Omental fat pad (tissue), 4 donors: Measurements from ENCODE around the gene PPP3CA. TPM values are rescaled to one million over a fixed set of nuclear protein-coding genes. Genes with fewer than 3 reads are reported as not detected.

Source experiments
- ATAC-seq: fragments of 150-250 bp; one replicate; pipeline ENCODE4 v1.9.1; 2016; ENCODE audit warnings: mild to moderate bottlenecking, moderate library complexity; ENCODE audit not compliant: low FRiP score
- DNase-seq: peaks from one replicate; pipeline ENCODE4 v3.0.0-alpha.2; 2019; ENCODE audit warnings: low spot score
- total RNA-seq, 4 donors: library from RNA; depleted of rRNA; stranded (reverse); fragments of >200 nt; gene quantifications; one replicate each; pipeline ENCODE4 v1.1.0, GENCODE V29; 2016
- TF ChIP-seq, protein P1 (sequence below), 3 donors: fragments of 450-650 bp; IDR thresholded peaks; one replicate each; pipeline ENCODE4 v1.5.1; 2016 to 2017; ENCODE audit warnings: antibody characterized with exemption in 3 of 3, mild to moderate bottlenecking in 3 of 3, moderate library complexity in 2 of 3

PPP3CA gene
- total RNA-seq, 4 donors from 2014 or later: 29.8 to 56.6 (median 35.3) TPM

DNA sequence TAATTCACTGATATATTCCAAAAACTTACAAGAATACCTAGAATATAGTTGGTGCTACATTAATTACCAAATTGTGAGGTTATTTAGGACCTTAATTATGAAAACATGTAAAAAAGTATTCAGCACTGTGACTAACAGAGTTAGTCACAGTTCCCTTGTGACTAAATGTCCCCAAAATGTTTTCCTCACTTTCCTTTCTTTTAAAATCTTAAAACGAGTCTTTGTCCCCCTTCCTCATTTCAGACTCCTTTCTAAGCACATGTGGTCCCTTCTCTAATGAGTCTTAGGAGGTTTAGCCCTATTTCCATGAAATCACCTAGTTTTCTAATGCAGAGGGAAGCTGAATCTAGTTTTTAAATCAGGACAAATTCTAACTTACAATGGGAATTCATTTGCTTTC lies 175.0 kb downstream of the PPP3CA start:
- TF ChIP-seq, protein P1, sequence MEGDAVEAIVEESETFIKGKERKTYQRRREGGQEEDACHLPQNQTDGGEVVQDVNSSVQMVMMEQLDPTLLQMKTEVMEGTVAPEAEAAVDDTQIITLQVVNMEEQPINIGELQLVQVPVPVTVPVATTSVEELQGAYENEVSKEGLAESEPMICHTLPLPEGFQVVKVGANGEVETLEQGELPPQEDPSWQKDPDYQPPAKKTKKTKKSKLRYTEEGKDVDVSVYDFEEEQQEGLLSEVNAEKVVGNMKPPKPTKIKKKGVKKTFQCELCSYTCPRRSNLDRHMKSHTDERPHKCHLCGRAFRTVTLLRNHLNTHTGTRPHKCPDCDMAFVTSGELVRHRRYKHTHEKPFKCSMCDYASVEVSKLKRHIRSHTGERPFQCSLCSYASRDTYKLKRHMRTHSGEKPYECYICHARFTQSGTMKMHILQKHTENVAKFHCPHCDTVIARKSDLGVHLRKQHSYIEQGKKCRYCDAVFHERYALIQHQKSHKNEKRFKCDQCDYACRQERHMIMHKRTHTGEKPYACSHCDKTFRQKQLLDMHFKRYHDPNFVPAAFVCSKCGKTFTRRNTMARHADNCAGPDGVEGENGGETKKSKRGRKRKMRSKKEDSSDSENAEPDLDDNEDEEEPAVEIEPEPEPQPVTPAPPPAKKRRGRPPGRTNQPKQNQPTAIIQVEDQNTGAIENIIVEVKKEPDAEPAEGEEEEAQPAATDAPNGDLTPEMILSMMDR (IDR thresholded peaks at IDR 0.05): no peak
- DNase-seq (no peak), ATAC-seq (no peak)

DNA sequence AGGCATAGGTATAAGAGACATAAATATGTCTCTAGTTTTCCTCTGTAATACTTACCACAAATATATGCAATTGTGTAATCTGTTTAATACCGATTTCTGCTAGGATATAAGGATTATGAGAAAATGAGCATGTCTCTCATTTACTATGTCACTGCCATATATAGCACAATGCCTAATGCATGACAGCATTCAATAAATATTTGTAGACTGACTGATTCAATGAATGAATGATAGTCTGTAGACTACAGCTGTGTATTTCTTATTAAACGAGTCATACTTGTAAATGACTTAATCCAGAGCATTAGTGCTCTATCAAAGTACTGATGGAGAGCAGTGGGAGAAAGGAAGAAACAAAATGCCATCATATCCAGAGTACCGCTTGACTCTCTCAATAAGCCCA lies 175.6 kb downstream of the PPP3CA start:
- TF ChIP-seq, protein P1 (IDR thresholded peaks at IDR 0.05): no peak
- ATAC-seq (no peak), DNase-seq (no peak)

DNA sequence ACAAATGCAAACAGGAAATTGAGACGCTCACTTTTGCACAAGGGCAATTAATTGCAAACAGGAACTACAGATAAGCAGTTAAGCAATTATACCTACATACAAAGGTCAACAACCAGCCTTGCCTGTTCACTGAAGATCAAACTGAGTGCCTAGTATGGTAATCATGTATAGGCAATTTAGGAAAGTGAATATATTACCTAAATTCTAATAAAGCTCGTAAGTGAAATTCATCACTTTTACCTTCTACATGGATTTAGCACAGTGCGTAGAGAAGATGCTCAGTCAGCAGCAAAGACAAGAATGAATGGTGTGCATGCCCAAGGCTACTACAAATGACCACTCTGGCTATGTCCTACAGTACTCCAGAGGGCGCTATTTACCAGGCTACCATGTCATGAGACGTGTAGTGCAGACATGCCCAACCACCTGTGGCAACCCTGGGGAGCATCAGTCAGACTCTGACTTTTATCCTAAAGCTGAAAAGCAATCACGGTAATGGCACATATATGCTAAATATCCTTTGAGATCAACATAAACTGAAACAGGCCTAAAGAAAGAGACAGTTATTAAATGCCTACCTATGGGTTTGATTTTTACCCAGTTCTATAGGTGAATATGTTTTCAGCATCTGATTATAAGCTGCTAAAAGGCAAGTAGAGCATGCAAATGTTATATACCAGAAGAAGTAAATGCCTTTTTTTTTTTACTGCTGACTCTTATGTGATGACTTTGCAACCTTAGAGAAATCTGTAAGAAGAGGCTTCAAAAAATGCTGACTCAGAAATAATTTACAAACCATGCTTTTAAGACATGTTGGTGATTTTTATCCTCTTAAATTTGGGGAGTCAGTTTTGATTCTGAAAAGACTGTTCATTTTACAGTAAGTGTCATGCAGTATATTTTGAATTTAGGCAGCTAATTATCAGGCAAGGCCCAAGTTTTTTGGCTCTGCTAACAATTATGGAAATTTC lies 178.0 kb downstream of the PPP3CA start:
- ATAC-seq: no peak
- no peak for DNase-seq
- TF ChIP-seq, protein P1 (IDR thresholded peaks at IDR 0.05): no peak

DNA sequence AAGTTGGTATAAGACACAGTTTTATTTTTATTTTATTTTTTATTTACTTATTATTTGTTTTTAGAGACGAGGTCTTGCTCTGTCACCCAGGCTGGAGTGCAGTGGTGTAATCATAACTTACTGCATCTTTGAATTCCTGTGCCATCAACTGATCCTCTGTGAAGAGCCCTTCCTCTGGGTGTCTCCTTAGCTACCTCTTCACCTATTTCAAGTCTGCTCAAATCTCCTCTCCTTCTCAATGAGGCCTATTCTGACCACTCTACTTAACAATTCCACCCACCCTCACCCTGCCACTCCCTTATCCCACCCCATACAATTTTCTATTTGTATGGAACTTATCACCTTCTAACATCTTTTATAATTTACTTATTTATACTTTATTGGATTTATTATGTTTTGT lies 183.4 kb downstream of the PPP3CA start:
- TF ChIP-seq, protein P1 (IDR thresholded peaks at IDR 0.05): no peak
- no peak for DNase-seq
- no peak for ATAC-seq

DNA sequence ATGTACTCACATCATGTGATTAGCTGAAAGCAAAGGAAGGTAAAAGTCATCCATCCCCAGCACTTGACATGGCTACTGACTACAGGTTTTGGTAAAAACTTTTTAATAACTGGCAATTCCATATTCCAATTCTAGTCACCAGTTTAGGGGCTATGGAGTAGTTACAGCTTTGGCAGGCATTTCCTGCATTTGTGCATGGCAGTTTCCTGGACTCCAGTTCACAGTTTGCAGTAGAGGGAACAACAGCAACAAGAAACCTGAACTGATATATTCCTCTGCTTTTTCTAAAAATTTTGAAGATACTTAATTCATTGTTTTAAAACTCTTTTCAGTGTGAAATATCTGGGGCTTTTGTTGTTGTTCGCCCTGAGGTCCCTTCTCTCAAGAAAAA lies 184.3 kb downstream of the PPP3CA start:
- no peak for DNase-seq
- ATAC-seq: no peak
- TF ChIP-seq, protein P1 (IDR thresholded peaks at IDR 0.05): no peak

DNA sequence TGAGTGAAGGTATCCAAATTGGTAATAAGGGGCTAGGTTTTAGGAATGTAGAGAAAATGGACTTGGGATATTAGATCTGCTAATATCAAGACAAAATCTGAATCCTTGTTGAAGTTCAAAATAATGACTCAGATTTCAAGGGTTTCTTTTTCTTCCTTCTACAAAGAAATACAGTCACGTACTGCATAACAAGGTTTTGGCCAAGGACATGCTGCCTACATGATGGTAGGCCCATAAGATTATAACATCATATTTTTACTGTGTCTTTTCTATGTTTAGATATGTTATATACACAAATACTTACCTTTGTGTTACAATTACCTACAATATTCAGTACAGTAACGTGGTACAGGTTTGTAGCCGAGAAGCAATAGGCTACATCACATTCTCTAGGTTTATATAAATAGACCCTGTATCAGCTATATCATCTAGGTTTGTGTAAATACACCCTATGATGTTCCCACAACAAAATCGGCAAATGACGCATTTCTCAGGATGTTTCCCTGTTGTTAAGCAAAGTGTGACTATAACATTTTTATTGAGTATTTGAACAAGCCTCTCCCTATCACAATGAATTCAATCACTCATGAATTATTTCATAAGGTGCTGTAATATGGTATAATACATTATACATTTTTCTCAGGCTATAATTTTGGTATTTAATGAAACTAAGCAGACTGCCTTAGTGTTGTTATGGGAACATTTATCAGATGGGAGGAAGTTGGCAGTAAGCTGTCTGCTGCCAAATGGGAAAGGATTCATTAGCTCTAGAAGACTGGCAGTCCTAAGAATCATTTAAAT lies 186.3 kb downstream of the PPP3CA start:
- TF ChIP-seq, protein P1 (IDR thresholded peaks at IDR 0.05): no peak
- ATAC-seq: no peak

More for the DNA sequence above, 186.3 kb downstream of the PPP3CA start:
- DNase-seq: no peak
